Measurements from ENCODE around the gene TMPRSS3.
"Not testable (repeated sequence)": the region's sequence is repeated elsewhere in the genome, so short reads cannot be mapped to it uniquely, and the experiment has no call there.

The TMPRSS3 gene

DNA sequence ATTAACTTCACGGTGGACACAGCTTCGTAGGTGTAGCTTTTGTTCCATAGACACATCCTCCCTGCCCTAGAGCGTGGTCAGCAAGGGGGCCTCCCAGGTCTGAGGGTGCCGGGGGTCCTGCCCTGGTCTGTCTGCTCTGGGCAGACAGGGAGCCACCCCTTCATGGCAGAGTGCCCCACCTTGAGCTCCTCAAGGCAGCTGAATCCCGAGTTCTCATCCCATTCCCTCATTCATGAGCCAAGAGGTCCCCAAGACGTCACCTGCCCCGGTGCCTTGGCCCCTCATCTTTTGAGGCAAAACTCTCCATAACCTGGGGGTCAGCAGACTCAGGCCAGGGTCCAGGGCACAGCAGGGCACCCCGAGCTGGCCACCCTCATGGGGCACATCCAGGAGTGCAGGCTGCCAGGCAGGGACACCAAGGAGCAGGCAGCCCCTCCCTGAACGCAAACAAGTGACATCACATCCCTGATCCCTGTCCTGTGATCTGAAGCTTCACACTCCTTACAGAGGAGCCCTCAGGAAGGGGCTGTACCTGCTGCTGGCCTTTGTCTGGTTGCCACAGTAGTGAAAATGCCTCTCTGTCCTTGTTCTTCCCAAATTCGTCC lies 31.1 kb upstream of the TMPRSS3 start:
- no peak for DNase-seq

DNA sequence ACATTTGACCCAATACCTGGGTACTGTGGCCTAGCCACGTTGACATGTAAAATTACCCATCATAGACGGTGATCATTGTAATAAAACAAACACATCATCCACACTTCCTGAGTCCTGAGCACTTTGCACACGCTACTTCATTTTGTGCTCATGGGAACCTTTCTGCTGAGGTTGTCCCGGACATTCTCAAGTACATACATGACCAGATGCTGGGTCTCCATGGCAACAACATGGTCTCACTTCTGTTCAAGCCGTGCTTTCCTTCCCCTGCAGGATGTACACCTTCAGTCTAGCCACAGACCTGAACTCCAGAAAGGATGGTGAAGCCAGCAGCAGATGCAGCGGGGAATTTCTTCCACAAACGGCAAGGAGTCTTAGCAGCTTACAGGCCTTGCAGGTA lies 30.6 kb upstream of the TMPRSS3 start:
- DNase-seq: no peak

DNA sequence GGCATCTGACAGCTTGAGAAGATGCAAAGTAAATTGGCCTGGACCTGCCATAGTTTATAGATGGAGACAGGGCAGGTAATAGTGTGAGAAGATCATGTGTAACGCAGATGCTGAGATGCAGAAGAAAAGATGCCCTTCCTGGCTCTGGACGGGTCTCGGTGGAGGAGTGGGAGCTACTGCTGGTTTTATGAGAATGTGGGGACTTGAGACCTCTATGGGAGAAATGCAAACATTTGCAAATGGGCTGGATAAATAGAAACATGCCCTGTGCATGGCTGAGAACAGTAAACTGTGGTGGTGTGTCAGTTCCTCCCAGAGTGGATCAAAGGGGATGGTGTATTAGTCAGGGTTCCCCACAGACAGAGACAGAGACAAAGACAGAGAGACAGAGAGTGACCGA lies 29.7 kb upstream of the TMPRSS3 start:
- no peak for DNase-seq

DNA sequence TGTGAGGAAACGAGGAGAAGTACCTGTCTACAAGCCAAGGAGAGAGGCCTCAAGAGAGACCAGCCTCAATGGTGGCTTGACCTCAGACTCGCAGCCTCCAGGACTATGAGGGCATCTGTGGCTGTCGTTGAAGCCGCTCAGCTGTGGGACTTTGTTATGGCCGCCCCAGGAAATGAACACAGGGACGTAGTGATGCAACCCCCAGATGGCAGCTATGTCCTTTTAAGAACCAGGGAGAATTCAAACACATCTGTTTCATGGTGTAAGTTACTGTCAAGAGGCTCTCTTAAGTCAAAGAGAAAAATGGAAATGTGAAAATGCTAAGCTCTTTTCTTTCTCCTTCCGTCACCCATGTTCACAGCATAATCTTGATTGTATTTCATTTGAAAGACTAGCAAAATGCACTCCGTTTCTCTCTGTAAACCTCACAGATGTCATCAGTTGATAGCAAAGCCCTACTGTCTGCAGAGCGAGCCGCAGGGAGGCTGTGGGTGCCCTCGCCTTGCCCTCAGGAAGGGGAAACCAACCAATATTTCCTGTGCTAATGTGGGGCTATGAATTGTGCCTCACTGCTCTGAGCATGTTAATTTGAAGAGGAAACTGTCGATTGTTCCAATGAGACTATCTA lies 29.2 kb upstream of the TMPRSS3 start:
- DNase-seq: no peak

DNA sequence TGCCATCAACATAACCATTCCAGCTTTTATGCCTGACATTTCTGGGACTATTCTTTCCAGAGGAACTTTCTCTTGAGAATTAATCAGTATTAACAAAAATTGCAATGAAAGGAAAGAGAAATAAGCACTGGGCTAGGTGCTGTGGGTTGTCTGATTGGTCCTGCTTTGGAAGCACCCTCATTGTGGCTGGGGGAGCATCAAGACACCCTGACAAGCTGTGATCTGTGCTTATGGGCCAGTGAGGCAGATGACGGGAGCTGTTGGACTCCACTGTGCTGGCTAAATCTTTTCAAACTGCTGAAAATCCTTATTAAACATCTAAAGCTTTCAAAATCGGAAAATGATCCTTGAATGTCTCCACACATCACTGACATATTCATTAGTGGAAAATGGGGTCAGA lies 27.8 kb upstream of the TMPRSS3 start:
- no peak for DNase-seq

DNA sequence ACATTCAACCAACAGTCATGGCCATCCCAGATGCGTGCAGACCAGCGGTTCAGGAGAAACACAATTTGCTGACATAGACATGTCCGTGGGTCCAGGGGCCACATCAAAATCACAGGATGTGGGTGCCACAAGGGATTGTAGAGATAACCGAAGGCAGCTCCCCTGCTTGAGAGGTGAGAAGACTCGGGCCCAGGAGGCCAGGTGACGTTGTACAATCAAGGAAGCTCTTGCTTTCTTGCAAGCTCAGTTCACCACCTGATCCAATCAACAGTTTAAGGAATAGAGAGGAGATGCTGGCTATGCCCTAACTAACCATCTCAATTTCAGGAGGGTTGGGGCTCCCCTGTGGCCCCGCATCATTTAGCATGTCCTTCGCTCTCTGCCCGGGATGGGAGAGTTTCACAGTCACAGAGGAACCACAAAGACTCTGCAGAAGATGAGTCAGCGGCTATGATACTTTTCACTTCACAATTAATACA lies 27.4 kb upstream of the TMPRSS3 start:
- no peak for DNase-seq

DNA sequence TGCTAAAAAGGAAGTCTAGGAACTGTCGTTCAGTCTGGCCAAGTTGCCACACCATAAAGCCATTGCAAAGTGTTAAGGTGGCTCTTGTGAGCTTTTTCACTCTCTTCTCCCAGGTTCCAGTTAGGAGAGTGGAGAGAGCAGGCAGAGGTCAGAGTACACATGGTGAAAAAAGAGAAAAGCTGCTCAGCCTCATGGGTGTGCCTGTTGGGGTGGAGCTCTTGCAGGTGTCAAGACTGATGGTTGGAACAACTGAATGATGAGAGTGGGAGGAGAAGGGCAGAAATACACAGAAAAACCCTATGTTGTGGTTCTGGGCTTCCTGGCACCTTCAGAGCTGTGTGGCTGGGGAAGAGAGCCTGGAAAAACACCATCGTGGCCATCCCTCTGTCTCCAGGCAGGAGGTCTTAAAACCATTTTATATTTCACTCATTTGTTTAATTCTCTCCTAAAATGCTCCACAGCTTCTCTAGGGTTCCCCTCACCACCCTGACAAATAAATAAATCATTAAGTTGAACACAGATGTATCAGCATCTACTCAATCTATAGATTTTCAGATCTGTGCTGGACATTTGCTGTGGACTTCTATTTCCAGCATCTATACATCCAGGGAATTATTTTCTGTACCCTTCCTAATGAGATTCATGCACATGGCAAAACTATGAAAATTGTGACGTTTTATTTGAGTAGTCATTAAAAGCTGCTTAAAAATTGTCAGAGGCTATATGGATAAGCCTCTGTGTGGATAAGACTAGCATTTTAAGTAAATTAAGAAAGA lies 25.4 kb upstream of the TMPRSS3 start:
- DNase-seq: no peak

DNA sequence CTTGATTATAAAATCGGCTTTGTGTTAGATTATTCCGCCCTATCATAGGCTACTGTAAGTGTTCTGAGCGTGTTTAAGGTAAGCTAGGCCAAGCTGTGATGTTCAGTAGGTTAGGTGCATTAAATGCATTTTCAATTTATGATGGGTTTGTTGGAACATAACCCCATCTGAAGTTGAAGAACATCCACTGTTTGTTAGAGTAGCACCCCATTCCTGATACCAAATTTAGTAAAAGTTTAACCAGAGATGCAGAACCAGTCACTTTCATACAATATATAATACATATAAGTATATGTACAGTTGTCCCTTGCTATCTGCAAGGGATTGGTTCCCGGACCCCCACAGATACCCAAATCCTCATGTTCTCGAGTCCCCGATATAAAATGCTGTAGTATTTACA lies 24.0 kb upstream of the TMPRSS3 start:
- no peak for DNase-seq

DNA sequence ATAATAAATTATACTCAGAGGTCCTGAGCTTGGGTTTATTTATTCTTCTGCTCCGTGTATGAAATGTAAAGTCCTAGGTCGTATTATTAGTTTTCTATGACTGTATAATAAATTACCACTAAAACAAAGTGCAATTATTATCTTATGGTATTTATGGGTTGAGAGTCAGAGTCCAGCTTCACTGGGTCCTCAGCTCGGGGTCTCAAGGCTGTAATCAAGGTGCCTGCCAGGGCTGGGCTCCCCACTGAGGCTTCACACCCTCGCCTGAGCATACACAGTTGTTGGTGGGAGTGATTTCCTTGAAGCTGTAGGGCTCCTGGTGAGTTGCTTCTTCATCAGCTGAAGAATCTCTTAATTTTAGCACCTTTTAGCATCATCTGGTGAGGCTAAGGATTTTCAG lies 23.0 kb upstream of the TMPRSS3 start:
- DNase-seq: no peak

DNA sequence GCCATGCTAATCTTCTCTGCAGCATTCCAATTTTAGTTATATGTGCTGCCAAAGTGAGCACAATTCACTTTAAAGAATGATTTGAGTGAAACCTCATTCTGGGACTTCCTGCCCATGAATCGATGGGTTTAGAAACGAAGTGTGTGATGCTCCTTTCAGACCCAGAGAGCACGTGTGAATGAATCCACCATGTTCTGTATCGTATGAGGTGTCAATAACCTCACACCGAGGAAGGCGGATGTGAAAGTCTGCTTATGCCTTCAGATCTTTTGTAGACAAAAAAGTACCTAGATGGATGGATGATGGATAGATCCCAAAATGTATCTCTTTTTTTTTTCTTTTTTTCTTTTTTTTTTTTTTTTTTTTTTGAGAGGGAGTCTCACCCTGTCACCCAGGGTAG lies 21.7 kb upstream of the TMPRSS3 start:
- no peak for DNase-seq

DNA sequence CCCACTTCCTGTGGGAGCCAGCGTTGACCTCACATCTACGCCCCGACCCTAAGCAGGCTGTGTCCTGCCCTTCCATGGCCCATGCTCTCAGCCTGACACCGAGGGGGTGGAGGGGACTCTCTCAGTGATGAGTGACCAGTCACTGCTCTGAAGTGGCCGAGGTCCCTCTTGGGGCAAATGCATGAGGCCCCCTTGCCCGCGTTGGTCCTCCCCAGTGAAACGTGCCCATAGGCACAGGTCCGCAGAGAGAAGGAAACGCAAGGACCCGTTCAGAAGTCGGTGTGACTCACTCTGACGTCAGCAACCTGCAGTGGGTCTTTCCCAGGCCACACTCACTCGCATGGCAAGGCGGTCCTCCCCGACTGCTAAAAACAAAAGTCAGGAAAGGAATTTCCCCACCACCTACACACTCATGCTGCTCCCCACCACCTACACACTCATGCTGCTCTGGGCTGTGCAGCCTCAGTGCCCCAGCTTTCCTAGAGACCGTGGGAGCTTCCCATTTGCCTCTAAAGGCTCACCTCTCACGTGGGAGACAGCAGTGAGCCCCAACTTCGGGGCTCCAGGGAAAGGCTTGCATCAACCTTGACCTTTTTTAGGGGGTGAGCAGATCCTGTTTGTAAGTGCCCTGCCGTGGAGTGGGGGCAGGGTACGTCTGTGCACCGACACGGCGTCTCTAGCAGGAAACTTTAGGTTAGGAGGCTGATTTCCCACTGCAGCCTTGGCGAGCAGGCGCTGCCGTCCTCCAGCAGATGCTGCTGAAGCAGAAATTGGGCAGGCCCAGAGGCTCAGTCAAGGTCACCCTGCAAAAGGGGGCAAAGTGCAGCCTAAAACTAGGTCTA lies 19.3 kb upstream of the TMPRSS3 start:
- no peak for DNase-seq

DNA sequence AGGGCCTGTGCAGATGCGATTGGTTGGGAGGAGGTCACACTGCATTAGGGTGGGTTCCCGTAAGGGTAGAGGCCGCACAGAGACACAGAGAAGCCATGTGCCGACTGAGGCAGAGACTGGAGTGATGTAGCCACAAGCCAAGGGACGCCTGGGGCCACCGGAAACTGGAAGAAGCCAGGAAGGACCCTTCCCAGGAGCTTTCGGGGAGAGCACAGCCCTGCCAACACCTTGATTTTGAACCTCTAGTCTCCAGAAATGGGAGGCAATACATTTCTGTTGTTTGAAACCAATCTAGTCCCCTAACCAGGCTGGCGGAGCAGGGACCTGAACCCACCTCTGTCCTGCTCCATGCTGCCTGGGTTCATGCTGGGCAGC lies 18.7 kb upstream of the TMPRSS3 start:
- DNase-seq: no peak

DNA sequence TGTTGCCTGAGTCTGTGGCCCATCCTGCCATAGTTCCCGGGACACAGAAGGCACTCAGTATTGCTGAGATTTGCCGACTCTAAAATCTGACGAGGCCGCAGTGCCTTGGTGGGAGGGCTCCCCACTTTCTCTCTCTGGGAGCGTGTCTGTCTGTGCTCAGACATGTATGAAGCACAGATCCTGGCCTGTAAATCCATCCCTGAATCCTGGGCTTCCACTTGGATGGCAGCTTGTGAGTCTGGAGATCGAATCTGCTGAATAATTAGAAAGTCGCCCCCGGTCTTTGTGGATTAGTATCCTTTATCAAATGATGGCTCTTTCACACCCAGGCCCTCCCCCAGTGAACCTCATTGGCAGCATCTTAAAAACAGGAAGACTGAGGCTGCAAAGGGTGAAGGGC lies 18.2 kb upstream of the TMPRSS3 start:
- no peak for DNase-seq

DNA sequence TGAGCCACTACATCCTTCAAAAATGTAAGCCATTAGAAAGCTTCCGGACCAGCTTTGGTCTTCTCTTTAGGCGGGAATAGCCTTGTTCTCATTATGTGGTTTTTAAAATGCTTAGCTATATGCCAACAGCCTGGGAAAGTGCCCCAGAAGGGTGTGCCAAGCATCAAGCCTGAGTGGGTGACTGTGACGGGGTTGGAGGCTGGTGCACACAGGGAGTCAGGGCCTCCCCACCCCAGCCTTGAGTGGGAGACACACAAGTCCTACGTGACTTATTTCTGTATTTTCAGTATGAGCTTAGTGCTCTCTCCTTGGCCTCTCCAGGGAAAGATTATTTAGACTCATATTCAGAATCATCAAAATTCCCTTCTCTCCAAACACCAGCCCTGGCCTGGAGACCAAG lies 17.6 kb upstream of the TMPRSS3 start:
- no peak for DNase-seq

DNA sequence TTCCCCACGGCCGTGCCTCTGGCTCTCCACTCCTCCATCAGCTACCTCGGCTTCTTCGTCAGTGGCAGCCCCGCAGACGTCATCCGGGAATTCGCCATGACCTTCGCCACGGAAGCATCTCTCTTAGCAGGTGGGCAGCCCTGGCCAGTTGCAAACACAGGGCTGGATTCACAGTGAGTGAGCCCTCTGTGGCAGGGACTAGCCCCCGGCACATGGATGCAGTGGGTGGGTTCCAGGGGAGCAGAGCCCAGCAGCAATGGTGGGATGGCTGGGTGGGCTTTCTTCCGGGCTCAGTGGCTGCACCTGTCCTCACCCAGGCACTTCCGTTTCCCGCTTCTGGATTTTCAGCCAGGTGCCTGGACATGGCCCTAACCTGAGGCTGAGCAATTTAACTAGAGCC lies 17.2 kb upstream of the TMPRSS3 start:
- DNase-seq: no peak

DNA sequence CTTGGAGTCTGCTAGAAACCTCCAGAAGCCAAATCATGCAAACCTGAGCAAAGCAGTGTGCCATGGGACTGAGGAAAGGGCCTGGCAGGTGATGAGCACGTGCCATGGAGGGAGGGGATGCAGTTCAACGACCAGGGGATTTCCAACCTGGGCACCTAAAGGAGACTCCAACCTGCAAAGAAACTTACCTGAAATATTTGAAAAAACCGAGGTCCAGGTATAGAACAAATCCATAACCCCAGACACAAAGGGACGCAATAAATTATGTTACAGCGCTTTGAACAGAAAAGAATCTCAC lies 16.7 kb upstream of the TMPRSS3 start:
- DNase-seq: no peak

DNA sequence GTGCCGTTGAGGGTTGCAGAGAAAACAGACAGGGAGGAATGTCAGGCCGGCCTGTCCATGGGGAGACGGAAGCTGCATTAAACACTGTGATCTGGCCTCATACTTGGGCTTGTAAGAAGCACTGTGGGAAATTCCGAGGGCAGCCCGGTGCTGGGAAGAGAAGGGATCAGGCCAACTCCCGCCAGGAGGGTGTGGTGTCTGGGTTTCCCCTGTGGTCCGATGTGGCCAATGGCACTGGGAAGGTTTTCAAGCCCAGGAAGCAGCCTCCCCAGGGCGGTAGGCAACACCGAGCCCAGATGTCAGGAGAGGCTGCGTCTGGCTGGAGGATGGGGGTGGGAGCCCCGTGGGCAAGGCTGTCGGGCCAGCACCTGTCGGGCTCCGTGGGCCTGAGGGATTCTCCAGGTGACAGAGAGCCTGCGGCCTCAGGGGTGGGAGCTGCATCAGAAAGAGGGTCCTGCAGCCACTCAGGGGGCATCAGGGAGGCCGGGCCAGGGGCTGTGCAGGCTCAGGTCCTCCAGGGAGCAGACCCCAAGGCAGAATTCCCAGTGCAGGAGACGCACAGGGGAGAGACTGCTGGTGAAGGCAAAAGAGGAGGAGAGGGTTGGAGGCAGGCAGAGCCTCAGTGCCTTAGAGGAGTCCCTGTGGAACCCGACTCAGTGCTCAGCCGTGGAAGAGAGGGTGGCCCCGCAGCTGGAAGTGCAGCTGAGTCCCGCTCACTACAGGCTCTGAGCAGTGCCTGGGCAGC lies 16.2 kb upstream of the TMPRSS3 start:
- no peak for DNase-seq

DNA sequence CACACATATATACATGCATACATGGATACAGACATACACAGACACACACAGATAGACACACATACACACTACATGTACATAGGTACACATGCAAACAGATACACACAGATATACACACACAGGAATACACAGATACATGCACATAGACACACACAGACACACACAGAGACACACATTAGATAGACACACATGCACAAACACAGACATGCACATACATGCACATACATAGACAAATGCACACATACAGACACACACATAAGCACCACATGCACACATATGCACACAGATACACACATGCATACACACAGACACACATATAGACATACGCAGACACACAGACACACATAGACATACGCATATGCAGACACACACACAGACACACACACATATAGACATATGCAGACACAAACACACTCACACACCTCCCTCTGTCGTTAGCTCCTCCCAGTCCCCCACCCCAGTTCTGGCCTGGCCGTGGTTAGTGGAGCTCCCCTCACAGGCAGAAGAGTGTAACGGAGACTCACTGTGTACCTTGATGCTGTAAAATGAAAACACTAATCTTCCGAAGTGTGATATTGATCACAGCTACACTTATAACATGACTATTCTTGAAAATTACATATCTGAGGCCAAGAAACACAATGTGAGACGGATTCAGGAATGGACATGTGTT lies 15.5 kb upstream of the TMPRSS3 start:
- DNase-seq: no peak

DNA sequence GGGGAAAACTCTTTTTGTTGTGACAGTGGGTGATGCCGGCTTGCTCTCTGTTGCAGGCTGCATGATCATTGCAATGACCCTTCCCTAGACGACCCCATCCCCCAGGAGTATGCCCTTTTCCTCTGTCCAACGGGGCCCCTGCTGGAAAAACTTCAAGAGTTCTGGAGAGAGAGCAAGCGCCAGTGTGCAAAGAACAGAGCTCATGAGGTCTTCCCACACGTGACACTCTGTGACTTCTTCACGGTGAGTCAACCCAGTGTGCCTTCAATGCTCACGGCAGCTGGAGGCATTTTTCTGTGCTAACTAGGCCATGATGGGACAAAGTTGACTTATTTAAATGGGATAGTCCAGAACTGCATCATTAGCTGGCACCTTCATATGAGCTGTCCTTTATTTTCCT lies 13.5 kb upstream of the TMPRSS3 start:
- DNase-seq: no peak

DNA sequence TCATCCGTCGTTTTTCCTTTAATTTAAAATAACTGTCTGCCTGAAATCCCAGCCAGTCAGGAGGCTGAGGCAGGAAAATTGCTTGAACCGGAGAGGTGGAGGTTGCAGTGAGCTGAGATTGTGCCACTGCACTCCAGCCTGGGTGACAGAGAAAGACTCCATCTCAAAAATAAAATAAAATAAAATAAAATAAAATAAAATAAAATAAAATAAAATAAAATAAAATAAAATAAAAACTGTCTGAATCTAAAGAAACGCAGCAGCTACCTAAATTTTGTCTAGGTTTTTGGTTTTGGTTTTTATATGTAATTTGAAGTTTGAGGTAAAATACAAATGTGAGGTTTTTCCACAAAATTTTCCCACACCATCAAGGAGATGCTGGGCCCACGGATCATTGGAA lies 12.9 kb upstream of the TMPRSS3 start:
- DNase-seq: not testable (repeated sequence)

DNA sequence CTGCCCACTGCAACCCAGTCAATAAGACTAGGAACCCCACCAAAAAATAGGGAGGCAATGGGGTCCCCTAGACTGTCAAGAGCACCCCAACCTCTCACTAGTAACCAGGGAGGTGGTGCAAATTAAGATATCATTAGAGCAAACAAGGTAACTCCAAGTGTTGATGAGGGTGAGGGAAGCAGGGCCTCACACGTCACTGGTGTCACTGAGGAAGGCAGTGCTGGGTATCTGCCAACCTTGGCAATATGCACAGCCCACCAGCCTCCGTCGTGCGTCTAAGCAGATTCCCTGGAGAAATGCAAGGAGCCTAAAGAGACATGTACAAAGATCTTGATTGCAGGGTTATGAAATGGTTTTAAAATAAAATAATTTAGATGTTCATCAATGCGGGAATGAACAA lies 11.6 kb upstream of the TMPRSS3 start:
- no peak for DNase-seq

DNA sequence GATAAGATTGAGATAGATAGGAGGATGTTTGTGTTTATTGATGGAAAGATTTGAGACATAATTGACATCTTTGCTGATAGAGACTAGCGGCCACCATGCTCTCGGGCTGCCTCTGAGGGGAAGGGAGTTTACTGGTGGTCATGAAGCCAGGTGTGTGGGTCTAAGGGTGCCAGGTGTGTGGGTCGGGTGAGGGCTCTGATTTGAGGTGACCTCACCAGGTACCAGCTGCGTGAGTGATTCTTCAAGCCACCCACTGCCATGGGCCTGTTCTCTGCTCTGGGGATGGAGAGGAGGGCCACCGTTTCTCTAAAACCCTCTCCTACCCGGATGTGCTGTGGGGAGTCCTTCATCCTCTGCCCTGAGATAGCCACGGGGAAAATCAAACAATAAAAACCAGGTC lies 11.0 kb upstream of the TMPRSS3 start:
- no peak for DNase-seq
